HFFc6 (cell line): ENCODE results near the gene PALLD. TPM values are rescaled to one million over a fixed set of nuclear protein-coding genes. Genes with fewer than 3 reads are reported as not detected.

Experiments
- DNase-seq: peaks from one replicate; pipeline ENCODE4 v3.0.0-alpha.2; 2018
- H3K27ac Mint-ChIP-seq: 2 replicates; pipeline ENCODE4 v1.8.0; 2020; ENCODE audit warnings: mild to moderate bottlenecking, mixed read lengths
- H3K27me3 Mint-ChIP-seq: 2 replicates; pipeline ENCODE4 v1.8.0; 2021; ENCODE audit warnings: mild to moderate bottlenecking, moderate library complexity, mixed read lengths; ENCODE audit not compliant: insufficient read depth
- H3K36me3 Mint-ChIP-seq: 2 replicates; pipeline ENCODE4 v1.8.0; 2021; ENCODE audit warnings: low read depth, mixed read lengths
- H3K4me1 Mint-ChIP-seq: 2 replicates; pipeline ENCODE4 v1.8.0; 2020; ENCODE audit warnings: low read depth, mixed read lengths
- H3K4me3 Mint-ChIP-seq: 2 replicates; pipeline ENCODE4 v1.8.0; 2020; ENCODE audit warnings: mild to moderate bottlenecking, moderate library complexity, mixed read lengths
- H3K9me3 Mint-ChIP-seq: 2 replicates; pipeline ENCODE4 v1.8.0; 2020; ENCODE audit warnings: mild to moderate bottlenecking, mixed read lengths
- total RNA-seq, 6 experiments: library from RNA; stranded (reverse); fragmentation: NEBNext Ultra II Directional; extraction: Animal tissue kit (Norgen Biotek cat#: 25700); gene quantifications; 2 replicates in 1 of 6; 3 replicates in 5 of 6; pipeline ENCODE4 v1.2.3, GENCODE V29; 2021
- TF ChIP-seq, protein P1 (sequence below): fragments of 200-600 bp; sonication (generic); IDR thresholded peaks from 2 replicates; pipeline ENCODE4 v1.5.0; 2021; ENCODE audit warnings: antibody characterized with exemption, mild to moderate bottlenecking

The PALLD gene
- total RNA-seq, 6 experiments from 2014 or later, result 72.6 to 163 (median 149) TPM

GRCh38 chr4:168715896-168716295 is 219.0 kb downstream of the PALLD start:
- Mint-ChIP-seq H3K9me3 (no peaks in the 10 kb centered on the region; the same call in 1 of the 2 replicates), H3K36me3 (peaks cover 5% of the 10 kb centered on the region; the same call in 1 of the 2 replicates), H3K4me1 (peaks cover 35% of the 10 kb centered on the region), H3K27me3 (no peaks in the 10 kb centered on the region), H3K4me3 (no peak overlapping the region), H3K27ac (no peak overlapping the region)
- DNase-seq, result no peak
- TF ChIP-seq, protein P1, sequence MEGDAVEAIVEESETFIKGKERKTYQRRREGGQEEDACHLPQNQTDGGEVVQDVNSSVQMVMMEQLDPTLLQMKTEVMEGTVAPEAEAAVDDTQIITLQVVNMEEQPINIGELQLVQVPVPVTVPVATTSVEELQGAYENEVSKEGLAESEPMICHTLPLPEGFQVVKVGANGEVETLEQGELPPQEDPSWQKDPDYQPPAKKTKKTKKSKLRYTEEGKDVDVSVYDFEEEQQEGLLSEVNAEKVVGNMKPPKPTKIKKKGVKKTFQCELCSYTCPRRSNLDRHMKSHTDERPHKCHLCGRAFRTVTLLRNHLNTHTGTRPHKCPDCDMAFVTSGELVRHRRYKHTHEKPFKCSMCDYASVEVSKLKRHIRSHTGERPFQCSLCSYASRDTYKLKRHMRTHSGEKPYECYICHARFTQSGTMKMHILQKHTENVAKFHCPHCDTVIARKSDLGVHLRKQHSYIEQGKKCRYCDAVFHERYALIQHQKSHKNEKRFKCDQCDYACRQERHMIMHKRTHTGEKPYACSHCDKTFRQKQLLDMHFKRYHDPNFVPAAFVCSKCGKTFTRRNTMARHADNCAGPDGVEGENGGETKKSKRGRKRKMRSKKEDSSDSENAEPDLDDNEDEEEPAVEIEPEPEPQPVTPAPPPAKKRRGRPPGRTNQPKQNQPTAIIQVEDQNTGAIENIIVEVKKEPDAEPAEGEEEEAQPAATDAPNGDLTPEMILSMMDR, result no peak

DNA sequence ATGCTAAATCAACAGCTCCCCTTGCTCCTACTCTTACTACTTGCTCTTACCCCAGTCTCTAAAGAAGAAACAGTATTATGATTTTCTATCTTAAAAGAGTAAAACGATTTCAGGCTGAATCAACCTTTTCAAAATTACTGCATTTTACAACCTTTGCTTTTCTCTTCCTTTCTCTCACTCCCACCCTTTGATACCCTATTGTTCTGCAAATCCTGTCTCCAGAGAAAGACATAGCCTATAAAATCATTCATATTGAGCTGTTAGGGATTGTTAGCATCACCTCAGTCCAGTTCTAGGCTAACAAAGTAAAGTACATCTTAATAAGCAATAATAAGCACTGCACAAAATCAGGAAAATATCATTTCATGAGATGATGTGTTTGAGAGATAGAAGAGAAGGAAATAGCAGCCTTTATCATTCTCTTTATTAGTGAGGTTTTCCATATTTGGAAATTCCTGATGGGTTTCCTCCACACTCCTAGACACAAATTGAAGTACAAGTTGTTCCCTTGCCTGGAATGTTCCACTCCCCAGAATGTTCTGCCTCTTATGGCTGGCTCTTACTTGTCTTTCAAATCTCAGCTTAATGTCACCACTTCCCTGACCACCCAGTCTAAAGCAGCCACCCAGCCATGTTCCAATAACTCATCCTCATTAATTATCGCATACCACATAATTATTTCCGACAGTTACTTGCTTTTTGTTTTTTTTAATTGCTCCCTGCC is 219.7 kb downstream of the PALLD start:
- Mint-ChIP-seq H3K9me3 (no peaks in the 10 kb centered on the region; the same call in 1 of the 2 replicates), H3K36me3 (peaks cover 5% of the 10 kb centered on the region; the same call in 1 of the 2 replicates), H3K4me3 (no peak overlapping the region), H3K27ac (no peak overlapping the region), H3K27me3 (no peaks in the 10 kb centered on the region), H3K4me1 (peaks cover 29% of the 10 kb centered on the region)
- TF ChIP-seq, protein P1, result no peak
- no peak for DNase-seq

GRCh38 chr4:168717847-168718246 is 221.0 kb downstream of the PALLD start:
- TF ChIP-seq, protein P1, result no peak
- no peak for DNase-seq
- Mint-ChIP-seq H3K27me3 (no peaks in the 10 kb centered on the region), H3K4me1 (peaks cover 30% of the 10 kb centered on the region), H3K27ac (no peak overlapping the region), H3K9me3 (no peaks in the 10 kb centered on the region; the same call in 1 of the 2 replicates), H3K36me3 (peaks cover 5% of the 10 kb centered on the region; the same call in 1 of the 2 replicates), H3K4me3 (no peak overlapping the region)

DNA sequence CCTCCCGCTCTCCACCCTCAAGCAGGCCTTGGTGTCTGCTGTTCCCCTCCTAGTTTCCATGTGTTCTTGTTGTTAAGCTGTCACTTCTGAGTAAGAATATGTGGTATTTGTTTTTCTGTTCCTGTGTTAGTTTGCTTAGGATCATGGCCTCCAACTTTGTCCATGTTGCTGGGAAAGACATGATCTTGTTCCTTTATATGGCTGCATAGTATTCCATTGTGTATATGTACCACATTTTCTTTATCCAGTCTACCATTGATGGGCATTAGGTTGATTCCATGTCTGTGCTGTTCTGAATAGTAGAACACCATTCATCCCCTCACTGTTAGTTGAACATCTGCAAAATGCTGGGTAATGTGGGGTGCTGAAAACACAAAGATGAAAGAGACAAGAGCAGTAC is 222.9 kb downstream of the PALLD start:
- DNase-seq, result no peak
- Mint-ChIP-seq H3K4me3 (no peak overlapping the region), H3K9me3 (no peaks in the 10 kb centered on the region; the same call in 1 of the 2 replicates), H3K27me3 (no peaks in the 10 kb centered on the region), H3K27ac (no peak overlapping the region), H3K4me1 (peaks cover 48% of the 10 kb centered on the region), H3K36me3 (0 out of 2 replicates have a peak, but pooled peaks cover 5% of the 10 kb centered on the region)
- TF ChIP-seq, protein P1, result no peak

GRCh38 chr4:168720396-168720900 is 223.6 kb downstream of the PALLD start:
- H3K4me3 Mint-ChIP-seq, result no peak overlapping the region
- 0 out of 2 replicates have a peak, but pooled peaks cover 5% of the 10 kb centered on the region for H3K36me3 Mint-ChIP-seq
- TF ChIP-seq, protein P1, result no peak
- H3K4me1 Mint-ChIP-seq, result peaks cover 55% of the 10 kb centered on the region
- H3K27me3 Mint-ChIP-seq, result no peaks in the 10 kb centered on the region
- no peaks in the 10 kb centered on the region; the same call in 1 of the 2 replicates for H3K9me3 Mint-ChIP-seq
- no peak for DNase-seq
- H3K27ac Mint-ChIP-seq, result no peak overlapping the region
